ENCODE measurements around the gene ABCC9.

GRCh38 chr12:21766403-21766802 lies 174.8 kb downstream of the ABCC9 start:
- TF ChIP-seq FOXP2 (optimal IDR thresholded peaks at IDR 0.05; ENCODE audit: control extremely low read depth, extremely low read length, insufficient read depth) (no peak), EZH2 (IDR thresholded peaks at IDR 0.05) (no peak)
